Activated CD4-positive, alpha-beta memory T cell treated with anti-CD3 and anti-CD28 coated beads, Interleukin-2, amount 10 ng/mL, durations not matched to agents 7 days and 5 days (primary cell): ENCODE measurements around the gene SYT7. TPM values are rescaled to one million over a fixed set of nuclear protein-coding genes. Genes with fewer than 3 reads are reported as not detected.

Experiments used
- CTCF ChIA-PET: fragments of 350-600 bp; sonication (Branson Sonifier 250); formaldehyde crosslinking; loops from one replicate; lab custom pipeline; 2021; ENCODE audit warnings: antibody characterized with exemption, inconsistent platforms; lab: Charles Lee
- POLR2A ChIA-PET: fragments of 350-600 bp; sonication (Branson Sonifier 250); formaldehyde crosslinking; loops from one replicate; lab custom pipeline; 2021; ENCODE audit warnings: antibody characterized with exemption; lab: Charles Lee
- DNase-seq: peaks from one replicate; pipeline ENCODE4 v3.0.0-alpha.2; 2020
- H3K27ac Mint-ChIP-seq: one replicate; pipeline ENCODE4 v1.8.0; 2021; ENCODE audit warnings: mild to moderate bottlenecking, mixed read lengths
- H3K27me3 Mint-ChIP-seq: one replicate; pipeline ENCODE4 v1.8.0; 2021; ENCODE audit warnings: mixed read lengths
- H3K36me3 Mint-ChIP-seq: one replicate; pipeline ENCODE4 v1.8.0; 2021; ENCODE audit warnings: low read depth, mixed read lengths
- H3K4me1 Mint-ChIP-seq: one replicate; pipeline ENCODE4 v1.8.0; 2021; ENCODE audit warnings: mixed read lengths
- H3K4me3 Mint-ChIP-seq: one replicate; pipeline ENCODE4 v1.8.0; 2021; ENCODE audit warnings: mild to moderate bottlenecking, mixed read lengths
- H3K9me3 Mint-ChIP-seq: one replicate; pipeline ENCODE4 v1.8.0; 2021; ENCODE audit warnings: mixed read lengths
- total RNA-seq, 2 experiments: library from RNA; stranded (reverse); gene quantifications; one replicate each; pipeline ENCODE4 v1.2.3, GENCODE V29; 2021

SYT7 gene
- not detected for total RNA-seq

DNA sequence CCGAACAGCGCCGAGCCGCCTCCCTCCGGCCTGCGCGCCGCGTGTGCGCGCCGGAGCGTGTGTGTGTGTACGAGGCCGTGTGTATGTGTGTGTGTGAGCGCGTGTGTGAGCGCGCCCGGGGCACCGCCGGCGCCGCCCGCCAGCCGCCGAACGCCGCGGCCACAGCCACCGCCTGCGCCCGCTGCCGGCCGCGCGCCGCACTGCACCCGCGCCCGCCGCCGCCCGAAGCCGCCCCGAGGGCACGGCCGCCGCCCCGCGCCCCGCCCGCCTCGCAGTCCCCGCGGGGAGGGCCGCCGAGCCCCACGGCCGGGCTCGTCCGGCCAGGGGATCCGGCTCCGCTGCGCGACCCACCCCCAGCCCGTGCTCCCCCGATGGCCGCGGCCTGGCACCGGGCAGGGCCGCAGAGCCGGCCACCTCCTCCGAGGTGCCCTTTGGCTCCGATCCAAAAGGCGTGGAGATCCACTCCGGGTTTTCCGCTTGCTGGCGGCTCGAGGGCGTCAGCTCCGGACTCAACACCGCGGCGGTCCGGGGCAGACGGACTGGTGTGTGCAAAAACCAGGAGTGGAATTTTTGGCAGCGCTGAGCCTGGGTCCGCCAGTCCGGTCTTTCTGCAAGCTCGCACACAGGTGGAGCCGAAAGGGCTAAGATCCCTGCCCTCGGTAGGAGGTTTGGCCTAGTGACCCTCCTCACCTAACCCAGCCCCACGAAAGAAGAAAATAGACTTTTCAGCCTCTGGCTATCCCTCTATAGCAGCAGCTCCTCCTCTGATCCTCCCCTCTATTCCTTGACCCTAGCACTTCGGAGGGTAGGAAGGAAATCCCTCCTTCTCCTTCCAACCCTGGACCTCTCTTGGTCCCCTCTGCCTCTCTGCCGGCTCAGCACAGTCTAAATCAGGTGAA is at the start of gene SYT7:
Gene SYT7 (minus strand): TSS at position 47 of the 899 bp plus-strand sequence. CDS start 256 bp downstream, outside the sequence.
- Mint-ChIP-seq H3K27ac (no peak within 1 kb of the TSS), H3K27me3 (peaks cover 55% of the 10 kb centered on the region)
- POLR2A ChIA-PET = no interaction called here

DNA sequence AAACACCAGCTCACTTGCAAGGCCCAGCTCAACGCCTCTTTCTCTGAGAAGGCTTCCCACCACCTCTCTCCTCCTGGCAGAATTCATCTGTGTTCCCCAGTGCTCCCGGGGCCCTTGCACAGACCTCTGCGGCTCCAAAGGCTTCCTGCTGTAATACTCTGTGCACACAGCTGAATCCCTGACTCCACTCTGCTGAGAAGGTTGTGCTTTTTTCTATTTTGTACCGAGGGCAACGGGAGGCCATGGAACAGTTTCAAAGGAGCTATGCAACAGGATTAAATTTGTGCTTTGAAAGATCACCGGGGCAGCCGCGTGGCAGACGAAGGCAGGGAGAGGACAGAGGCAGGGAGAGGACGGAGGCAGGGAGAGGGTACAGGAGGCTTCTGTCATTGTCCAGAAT is 49.2 kb upstream of the SYT7 start:
- Mint-ChIP-seq H3K36me3 (no peaks in the 10 kb centered on the region), H3K4me1 (peaks cover 5% of the 10 kb centered on the region), H3K27ac (no peak overlapping the region), H3K27me3 (peaks cover 9% of the 10 kb centered on the region), H3K4me3 (no peak overlapping the region), H3K9me3 (no peaks in the 10 kb centered on the region)
- POLR2A ChIA-PET = no interaction called here
- CTCF ChIA-PET = interaction anchor here (4.2 kb wide), 1 partner anchor 9 kb away, joined by 18 read pairs; no protein-coding TSS in a partner anchor
- DNase-seq = no peak

More for the DNA sequence above, at the start of gene SYT7:
- Mint-ChIP-seq H3K4me3 (peak within 1 kb of the TSS; percentile 68), H3K4me1 (peaks cover 11% of the 10 kb centered on the region), H3K9me3 (no peaks in the 10 kb centered on the region), H3K36me3 (no peaks in the 10 kb centered on the region)
- CTCF ChIA-PET = interaction anchor here (0.8 to 1.2 kb wide), 3 partner anchors 14 to 152 kb away, joined by 3 to 5 read pairs (median 3); no protein-coding TSS in a partner anchor
- DNase-seq = peak; percentile 92

DNA sequence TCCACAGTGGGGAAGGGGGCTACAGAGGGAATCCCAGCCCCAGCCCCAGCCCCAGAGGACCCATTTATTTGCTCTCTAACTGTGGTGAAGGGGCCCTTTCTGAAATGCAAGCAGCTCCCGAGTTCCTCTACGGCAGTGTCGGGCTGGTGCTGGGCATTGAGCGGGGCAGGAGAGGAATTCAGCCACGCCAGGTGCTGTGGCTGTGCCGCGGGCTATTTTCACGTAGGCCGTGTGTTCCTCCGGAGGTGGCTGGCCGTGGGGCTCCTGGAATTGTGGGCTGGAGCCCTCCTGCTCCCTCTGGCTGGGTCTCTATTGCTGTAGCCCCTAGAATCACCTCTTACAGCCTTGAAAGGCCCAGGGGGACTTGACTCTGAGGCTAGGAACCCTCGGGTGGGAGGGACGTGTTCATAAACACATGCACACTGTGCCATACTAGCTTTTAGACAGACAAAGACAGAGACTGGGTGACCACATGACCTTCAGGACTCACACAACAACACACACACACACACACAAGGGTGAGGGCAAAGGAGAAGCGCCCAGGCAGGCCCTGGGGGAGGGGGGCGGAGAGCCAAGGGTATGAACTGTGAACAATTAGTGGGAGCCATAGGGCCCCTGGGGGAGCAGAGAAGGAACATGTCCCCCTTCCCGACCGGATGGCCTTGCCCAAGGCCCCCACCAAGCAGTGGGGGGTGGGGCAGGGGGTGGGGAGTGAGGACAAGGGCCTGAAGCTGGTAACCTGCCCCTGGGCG is 48.4 kb upstream of the SYT7 start:
- CTCF ChIA-PET = interaction anchor here (1.6 to 4.2 kb wide), 2 partner anchors 10 to 104 kb away, joined by 5 to 18 read pairs; no protein-coding TSS in a partner anchor

GRCh38 chr11:61628662-61628970 is 47.7 kb upstream of the SYT7 start:
- H3K36me3 Mint-ChIP-seq = no peaks in the 10 kb centered on the region
- H3K27me3 Mint-ChIP-seq = peaks cover 9% of the 10 kb centered on the region
- no peak for DNase-seq
- no peak overlapping the region for H3K4me3 Mint-ChIP-seq
- H3K4me1 Mint-ChIP-seq = peaks cover 5% of the 10 kb centered on the region
- H3K27ac Mint-ChIP-seq = no peak overlapping the region
- H3K9me3 Mint-ChIP-seq = no peaks in the 10 kb centered on the region
- ChIA-PET POLR2A (no interaction called here), CTCF (interaction anchor here (1.6 to 4.2 kb wide), 2 partner anchors 10 to 105 kb away, joined by 5 to 18 read pairs; no protein-coding TSS in a partner anchor)

More for the DNA sequence above, 48.4 kb upstream of the SYT7 start:
- Mint-ChIP-seq H3K4me1 (peaks cover 5% of the 10 kb centered on the region), H3K27ac (no peak overlapping the region), H3K36me3 (no peaks in the 10 kb centered on the region), H3K27me3 (peaks cover 9% of the 10 kb centered on the region), H3K9me3 (no peaks in the 10 kb centered on the region), H3K4me3 (no peak overlapping the region)
- DNase-seq = no peak
- POLR2A ChIA-PET = no interaction called here

DNA sequence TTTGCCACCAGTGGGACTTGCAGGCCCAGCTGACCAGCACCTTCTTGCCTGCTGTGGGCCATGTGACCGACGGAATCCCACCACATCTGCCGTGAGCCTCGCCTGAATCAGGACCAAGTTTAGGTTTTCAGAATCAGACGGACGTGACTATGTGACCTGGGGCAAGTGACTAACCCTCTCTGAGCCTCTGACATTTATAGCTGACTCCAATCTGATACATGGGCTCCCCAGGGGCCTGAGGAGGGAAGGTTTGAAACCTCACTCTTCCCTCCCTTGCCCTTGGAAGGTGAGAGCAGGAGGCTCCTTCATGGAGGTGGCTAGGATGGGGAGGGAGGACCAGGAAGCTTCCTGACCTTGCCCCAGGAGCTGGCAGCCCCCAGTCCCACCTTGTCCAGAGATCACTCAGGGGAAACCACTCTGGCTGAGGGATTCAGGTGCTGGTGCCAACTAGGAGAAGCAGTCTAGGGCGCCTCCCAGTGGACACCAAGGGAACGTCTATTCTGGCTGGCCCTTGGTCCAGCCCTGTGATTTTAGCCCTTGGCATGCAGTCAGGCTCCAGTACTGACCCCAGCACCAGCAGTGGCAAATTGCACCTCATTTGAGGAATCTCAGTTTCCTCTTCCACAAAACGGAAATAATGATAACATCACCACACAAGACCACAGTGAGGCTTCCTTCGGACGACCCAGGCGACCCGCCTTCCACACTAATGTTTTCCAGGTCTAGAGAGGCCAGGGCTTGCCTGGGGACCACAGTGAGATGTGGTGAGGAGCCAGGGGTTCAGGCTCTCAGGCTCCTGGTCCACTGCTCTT is 47.2 kb upstream of the SYT7 start:
- no peak overlapping the region for H3K4me3 Mint-ChIP-seq

GRCh38 chr11:61626580-61627380 is 45.9 kb upstream of the SYT7 start:
- Mint-ChIP-seq H3K4me1 (peaks cover 5% of the 10 kb centered on the region), H3K36me3 (no peaks in the 10 kb centered on the region), H3K27me3 (peaks cover 9% of the 10 kb centered on the region), H3K27ac (no peak overlapping the region), H3K9me3 (no peaks in the 10 kb centered on the region), H3K4me3 (no peak overlapping the region)
- POLR2A ChIA-PET = no interaction called here
- DNase-seq = no peak
- CTCF ChIA-PET = interaction anchor here (1.2 to 4.2 kb wide), 2 partner anchors 12 to 180 kb away, joined by 3 to 18 read pairs; no protein-coding TSS in a partner anchor

More for the DNA sequence above, 47.2 kb upstream of the SYT7 start:
- ChIA-PET POLR2A (no interaction called here), CTCF (interaction anchor here (1.2 to 4.2 kb wide), 3 partner anchors 11 to 181 kb away, joined by 3 to 18 read pairs (median 5); no protein-coding TSS in a partner anchor)
- DNase-seq = peak; percentile 41
- Mint-ChIP-seq H3K27ac (no peak overlapping the region), H3K36me3 (no peaks in the 10 kb centered on the region), H3K9me3 (no peaks in the 10 kb centered on the region), H3K4me1 (peaks cover 5% of the 10 kb centered on the region), H3K27me3 (peaks cover 9% of the 10 kb centered on the region)

DNA sequence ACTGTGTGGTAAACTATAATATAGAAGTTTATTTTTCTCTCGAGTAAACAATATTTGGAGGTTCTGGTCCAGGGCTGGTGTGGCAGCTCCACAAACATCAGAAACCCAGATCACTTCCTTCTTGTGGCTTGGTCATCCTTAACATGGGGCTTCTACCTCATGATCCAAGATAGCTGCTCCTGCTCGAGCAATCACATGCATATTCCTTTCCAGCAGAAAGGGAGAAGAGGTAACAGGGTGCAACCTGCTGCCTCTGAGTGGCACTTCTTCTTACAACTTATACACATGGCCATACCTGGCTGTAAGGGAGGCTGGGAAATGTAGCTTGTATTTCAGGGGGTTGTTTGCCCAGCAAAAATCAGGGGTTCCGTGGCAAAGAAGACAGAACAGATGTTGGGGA is 44.6 kb upstream of the SYT7 start:
- no peaks in the 10 kb centered on the region for H3K36me3 Mint-ChIP-seq
- H3K4me1 Mint-ChIP-seq = peaks cover 5% of the 10 kb centered on the region
- POLR2A ChIA-PET = no interaction called here
- peaks cover 9% of the 10 kb centered on the region for H3K27me3 Mint-ChIP-seq
- H3K4me3 Mint-ChIP-seq = no peak overlapping the region
- no peak for DNase-seq
- CTCF ChIA-PET = interaction anchor here (1.0 kb wide), 1 partner anchor 12 kb away, joined by 3 read pairs; no protein-coding TSS in a partner anchor
- H3K27ac Mint-ChIP-seq = no peak overlapping the region
- no peaks in the 10 kb centered on the region for H3K9me3 Mint-ChIP-seq

DNA sequence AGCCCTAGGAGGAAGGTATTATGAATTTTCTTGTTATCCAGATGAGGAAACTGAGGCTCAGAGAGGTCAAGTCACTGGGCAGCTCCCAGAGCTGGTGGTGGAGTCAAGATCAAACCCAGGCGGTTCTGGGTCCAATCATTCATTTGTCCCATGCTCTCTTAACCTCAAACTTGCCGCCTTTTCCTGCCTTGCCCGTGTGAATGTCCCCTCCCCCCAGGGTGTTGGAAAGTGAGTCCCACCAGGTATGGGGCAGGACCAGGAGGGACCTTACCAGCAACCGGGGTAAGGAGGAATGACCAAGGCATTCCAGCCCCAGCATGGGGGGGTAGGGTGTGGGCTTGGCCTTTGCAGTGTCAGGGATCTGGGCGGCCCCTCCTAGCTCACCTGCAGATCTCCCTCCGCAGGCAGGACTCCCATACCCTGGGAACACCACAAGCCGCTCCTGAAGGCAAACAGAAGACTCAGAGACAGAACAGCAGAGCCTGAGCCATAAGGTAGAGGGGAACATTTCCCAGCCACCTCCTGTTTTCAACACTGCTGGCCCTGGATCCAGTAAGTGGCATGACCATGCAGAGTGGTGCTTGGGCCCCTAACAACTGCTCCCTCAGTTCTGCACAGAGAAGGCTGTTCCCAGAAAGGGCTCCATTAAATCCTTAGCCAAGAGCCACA is 41.2 kb upstream of the SYT7 start:
- Mint-ChIP-seq H3K4me3 (no peak overlapping the region), H3K9me3 (no peaks in the 10 kb centered on the region), H3K27ac (no peak overlapping the region), H3K27me3 (peaks cover 9% of the 10 kb centered on the region), H3K4me1 (no peaks in the 10 kb centered on the region), H3K36me3 (no peaks in the 10 kb centered on the region)
- ChIA-PET POLR2A (no interaction called here), CTCF (interaction anchor here (1.5 kb wide), 1 partner anchor 111 kb away, joined by 3 read pairs; no protein-coding TSS in a partner anchor)
- no peak for DNase-seq

- Mint-ChIP-seq H3K27ac (no peak overlapping the region), H3K4me1 (no peaks in the 10 kb centered on the region), H3K9me3 (no peaks in the 10 kb centered on the region), H3K36me3 (no peaks in the 10 kb centered on the region), H3K27me3 (peaks cover 13% of the 10 kb centered on the region), H3K4me3 (no peak overlapping the region)
- DNase-seq = no peak
- ChIA-PET POLR2A (no interaction called here), CTCF (interaction anchor here (1.8 kb wide), 1 partner anchor 114 kb away, joined by 4 read pairs; no protein-coding TSS in a partner anchor)
These were observed 38.8 kb upstream of the SYT7 start for GRCh38 chr11:61619471-61620226.

GRCh38 chr11:61618978-61619377 is 38.1 kb upstream of the SYT7 start:
- H3K36me3 Mint-ChIP-seq = no peaks in the 10 kb centered on the region
- ChIA-PET CTCF (interaction anchor here (1.8 kb wide), 1 partner anchor 114 kb away, joined by 4 read pairs; no protein-coding TSS in a partner anchor), POLR2A (no interaction called here)
- H3K27me3 Mint-ChIP-seq = peaks cover 13% of the 10 kb centered on the region
- no peak overlapping the region for H3K4me3 Mint-ChIP-seq
- no peak for DNase-seq
- no peak overlapping the region for H3K27ac Mint-ChIP-seq
- no peaks in the 10 kb centered on the region for H3K4me1 Mint-ChIP-seq
- H3K9me3 Mint-ChIP-seq = no peaks in the 10 kb centered on the region

DNA sequence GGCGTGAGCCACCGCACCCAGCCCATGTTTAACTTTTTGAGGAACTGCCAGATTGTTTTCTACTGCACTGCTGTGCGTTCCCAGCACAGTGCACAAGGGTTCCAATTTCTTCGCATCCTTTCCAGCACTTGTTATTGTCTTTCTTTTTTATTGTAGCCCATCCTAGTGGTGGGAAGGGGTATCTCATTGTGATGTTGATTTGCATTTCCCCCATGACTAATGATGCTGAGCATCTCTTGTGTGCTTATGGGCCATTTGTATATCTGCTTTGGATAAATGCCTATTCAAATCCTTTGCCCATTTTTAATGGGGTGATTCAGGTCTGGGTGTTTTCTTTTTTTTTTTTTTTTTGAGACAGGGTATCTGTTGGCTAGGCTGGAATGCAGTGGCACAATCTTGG is 36.6 kb upstream of the SYT7 start:
- H3K27me3 Mint-ChIP-seq = peaks cover 13% of the 10 kb centered on the region
- no peak overlapping the region for H3K27ac Mint-ChIP-seq
- no peak for DNase-seq
- ChIA-PET CTCF (interaction anchor here (0.7 kb wide), 1 partner anchor 54 kb away, joined by 3 read pairs; no protein-coding TSS in a partner anchor), POLR2A (no interaction called here)
- H3K9me3 Mint-ChIP-seq = no peaks in the 10 kb centered on the region
- no peaks in the 10 kb centered on the region for H3K36me3 Mint-ChIP-seq
- no peaks in the 10 kb centered on the region for H3K4me1 Mint-ChIP-seq
- no peak overlapping the region for H3K4me3 Mint-ChIP-seq
